LHCN-M2 (cell line): ENCODE results near the gene HMGA1. TPM values are rescaled to one million over a fixed set of nuclear protein-coding genes. Genes with fewer than 3 reads are reported as not detected.

ENCODE experiments used
- DNase-seq: peaks from one replicate; pipeline ENCODE4 v3.0.0-alpha.2; 2012; ENCODE audit warnings: low read depth
- polyA plus RNA-seq: library from polyadenylated mRNA; unstranded; fragments of >200 nt; gene quantifications from one replicate; pipeline ENCODE4 v1.2.1, GENCODE V29; 2012; ENCODE audit warnings: missing spikeins
- total RNA-seq: library from RNA; depleted of rRNA; stranded (reverse); fragments of >200 nt; gene quantifications from 2 replicates; pipeline ENCODE4 v1.2.3, GENCODE V29; 2014; rRNA removed

The HMGA1 gene, protein sequence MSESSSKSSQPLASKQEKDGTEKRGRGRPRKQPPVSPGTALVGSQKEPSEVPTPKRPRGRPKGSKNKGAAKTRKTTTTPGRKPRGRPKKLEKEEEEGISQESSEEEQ
- total RNA-seq: 420 and 508 TPM in 2 replicates
- 237 TPM for polyA plus RNA-seq

DNA sequence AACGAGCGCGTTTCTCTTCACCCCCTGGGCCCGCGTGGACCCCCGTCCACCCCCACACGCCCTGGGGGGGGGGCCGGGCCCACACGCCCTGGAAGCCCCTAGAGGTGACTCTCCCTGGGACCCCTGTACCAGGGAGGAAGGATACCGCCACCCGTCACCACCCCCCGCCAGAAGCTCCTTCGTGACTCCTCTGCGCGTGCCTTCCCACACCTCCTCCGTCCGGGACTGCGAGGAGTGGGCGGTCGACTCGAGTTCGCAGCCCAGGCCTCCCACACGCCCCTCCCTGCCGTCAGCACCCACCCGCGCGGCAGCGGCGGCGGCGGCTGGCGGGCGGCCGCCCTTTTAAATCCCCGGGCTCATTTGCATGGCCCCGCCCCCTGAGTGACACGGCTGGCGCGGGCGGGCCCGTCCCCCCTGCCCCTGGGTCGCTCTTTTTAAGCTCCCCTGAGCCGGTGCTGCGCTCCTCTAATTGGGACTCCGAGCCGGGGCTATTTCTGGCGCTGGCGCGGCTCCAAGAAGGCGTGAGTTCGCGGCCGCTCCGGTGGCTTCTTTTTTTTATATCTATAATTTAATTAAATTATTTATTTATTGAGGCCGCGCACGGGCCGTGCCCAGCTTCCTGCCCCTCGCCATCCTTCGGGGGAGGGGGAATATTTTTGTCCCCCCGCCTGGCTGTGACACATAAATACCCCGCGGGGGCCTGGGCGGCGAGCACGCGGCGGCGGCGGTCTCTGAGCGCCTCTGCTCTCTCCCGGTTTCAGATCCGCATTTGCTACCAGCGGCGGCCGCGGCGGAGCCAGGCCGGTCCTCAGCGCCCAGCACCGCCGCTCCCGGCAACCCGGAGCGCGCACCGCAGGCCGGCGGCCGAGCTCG is at the start of gene HMGA1:
TSS of gene HMGA1 (plus strand) at position 431 of the 873 bp plus-strand sequence. CDS start 3,908 bp downstream, outside the sequence.
- peak; percentile 88 for DNase-seq

DNA sequence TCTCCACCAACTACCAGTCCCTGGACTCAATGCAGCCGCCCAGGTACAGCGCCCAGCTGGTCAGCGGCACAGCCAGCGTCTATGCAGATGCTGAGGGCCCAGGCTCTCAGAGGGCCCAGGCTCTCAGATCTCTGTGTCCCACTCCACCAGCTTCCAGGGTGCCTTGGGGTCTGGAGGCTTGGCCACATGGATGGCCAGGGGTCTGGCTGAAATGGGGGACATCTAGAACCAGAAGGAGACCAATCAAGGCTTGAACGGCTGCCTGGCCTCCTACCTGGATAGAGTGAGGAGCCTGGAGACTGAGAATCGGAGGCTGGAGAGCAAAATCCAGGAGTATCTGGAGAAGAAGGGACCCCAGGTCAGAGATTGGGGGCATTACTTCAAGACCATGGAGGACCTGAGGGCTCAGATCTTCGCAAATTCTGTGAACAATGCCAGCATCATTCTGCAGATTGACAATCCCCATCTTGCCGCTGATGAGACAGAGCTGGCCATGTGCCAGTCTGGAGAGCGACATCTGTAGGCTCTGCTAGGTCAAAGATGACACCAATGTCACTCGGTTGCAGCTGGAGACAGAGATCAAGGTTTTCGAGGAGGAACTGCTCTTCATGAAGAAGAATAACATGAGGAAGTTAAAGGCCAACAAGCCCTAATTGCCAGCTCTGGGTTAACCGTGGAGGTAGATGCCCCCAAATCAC is 46.7 kb upstream of the HMGA1 start:
- DNase-seq: no peak

- DNase-seq: no peak
These were observed 46.1 kb upstream of the HMGA1 start for GRCh38 chr6:34190504-34191122.

DNA sequence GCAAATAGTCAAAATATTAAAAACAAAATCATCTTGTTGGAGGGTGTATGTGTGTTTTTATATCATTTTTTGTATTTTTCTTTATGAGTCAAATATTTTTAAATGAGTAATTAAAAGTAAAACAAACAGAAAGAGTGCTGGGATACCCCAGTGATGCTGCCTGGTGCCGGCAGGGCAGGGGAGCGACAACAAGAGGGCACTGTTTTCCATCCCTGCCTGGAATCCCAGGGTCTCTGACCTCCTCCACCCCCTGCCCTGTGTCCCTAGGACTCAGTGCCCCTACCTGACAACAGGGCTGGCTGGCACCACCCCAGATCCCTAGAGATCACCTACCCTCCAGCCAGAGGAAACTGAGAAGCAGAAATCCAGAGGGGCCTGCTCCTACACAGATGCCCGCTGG is 41.9 kb upstream of the HMGA1 start:
- no peak for DNase-seq

DNA sequence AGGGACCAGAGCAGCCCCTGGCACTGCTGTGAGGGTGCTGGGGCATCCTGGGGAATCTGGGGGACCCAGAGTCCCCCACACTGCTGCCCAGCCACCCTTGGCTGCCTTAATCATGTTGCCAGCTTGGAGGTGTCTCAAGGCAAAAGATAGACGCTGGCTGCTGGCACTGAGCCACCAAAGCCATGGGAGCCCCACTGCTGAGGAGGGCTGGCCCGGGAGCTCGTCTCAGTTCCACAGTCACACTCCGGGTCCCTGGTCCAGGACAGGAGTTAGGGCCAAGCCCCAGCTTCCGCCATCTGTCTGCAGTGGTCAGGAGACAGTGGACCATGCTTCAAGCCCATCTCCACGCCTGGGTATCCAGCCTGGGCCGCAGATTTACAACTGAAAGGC is 41.0 kb upstream of the HMGA1 start:
- DNase-seq: no peak

DNA sequence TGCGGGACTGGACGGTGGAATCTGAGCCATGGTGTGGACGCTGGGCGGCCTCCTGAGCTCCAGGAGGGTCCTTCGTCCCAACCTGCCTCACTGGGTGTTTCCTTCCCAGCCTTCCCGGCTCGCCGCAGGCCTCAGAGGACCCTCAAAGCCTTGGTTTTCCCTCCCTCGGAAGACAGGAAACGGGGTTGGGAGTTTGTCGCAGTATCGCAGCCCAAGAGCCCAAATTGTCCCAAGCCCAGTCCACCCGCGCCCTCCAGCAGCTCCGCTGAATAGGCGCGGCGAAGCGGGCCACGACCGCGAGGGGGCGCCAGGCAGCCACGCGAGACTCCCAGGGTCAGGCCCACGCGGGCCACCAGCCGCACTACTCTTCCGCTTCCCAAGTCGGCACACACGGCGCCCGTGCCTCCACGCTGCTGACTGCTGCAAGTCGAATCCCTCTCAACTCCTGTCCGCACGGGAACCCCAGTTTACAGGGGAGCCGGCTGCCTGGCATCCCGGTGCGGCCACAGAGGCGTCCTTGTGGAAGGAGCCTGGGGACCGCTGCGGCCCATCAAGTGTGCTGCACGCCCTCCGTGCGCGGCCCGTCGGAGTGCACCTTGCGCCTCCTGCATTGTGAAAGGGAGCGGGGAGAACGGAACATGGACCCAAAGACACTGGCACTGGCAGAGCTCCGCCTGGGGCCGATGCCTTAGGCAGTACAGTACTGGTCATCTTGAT is 40.4 kb upstream of the HMGA1 start:
- peak; percentile 68 for DNase-seq

- no peak for DNase-seq
These were observed 39.9 kb upstream of the HMGA1 start for GRCh38 chr6:34196833-34197195.

GRCh38 chr6:34200340-34200971 is 36.2 kb upstream of the HMGA1 start:
- DNase-seq: no peak

GRCh38 chr6:34201455-34202107 is 35.1 kb upstream of the HMGA1 start:
- DNase-seq: peak; percentile 54

DNA sequence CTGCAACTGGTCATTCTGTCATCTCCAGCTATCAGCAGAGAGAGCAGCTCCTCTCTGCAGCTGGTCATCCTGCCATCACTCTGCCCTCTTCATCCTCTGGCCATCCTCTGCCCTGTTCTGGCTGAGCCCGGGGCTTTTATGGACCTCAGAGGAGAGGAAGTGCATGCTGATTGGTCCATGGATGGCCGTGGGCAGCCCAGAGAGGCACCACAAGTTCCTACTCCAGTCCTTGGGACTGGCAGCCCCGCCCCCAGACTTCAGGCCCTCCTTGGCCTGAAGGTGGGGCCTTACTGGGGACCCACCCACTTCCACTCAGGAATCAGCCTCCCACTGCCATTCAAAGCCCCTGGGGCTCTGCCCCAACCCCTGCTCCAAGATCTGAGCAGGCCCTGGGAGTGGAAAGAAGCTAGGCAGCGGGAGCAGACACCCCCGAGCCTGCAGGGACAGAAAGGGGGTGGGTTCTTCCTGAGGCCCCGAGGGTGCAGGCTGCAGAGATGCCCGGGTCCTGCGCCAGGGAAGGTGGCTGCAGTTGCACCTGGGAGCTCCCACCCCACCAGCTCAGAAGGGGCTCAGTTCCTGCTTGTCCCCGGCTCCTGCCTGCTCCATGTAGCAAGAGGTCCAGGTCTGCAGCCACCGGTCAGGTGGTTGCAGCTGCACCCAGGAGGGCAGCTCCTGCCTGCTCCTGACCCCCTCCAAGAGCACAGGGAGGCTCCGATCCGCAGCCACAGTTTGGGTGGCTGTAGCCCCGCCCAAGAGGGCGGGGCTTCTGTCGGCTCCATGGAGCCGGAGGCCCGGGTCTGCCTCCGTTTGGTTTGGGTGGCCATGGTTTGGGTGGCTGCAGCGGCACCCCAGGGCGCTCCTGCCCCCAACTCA is 34.1 kb upstream of the HMGA1 start:
- DNase-seq: no peak

- DNase-seq: no peak
These were observed 32.0 kb upstream of the HMGA1 start for GRCh38 chr6:34204693-34205092.

DNA sequence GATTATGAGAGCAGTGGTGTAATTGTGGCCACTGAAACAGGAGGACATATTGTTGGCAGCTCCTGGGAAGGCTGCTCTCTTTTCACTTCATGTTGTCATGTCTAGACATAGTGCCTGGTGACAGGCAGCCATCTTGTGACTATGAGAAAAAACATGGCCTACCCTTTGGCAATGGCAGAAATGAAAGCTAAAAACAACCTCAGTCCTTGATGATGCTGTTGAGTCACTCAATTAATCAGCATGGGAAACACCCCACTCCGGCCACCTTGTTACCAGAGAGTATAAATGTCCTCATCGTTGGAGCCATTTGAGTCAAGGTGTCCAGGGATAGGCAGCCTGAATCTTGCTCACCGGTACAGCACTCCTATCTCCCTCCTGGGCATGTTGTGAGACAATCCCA is 31.2 kb upstream of the HMGA1 start:
- no peak for DNase-seq

- DNase-seq: no peak
These were observed 30.8 kb upstream of the HMGA1 start for GRCh38 chr6:34205916-34206315.

- DNase-seq: no peak
These were observed 29.9 kb upstream of the HMGA1 start for GRCh38 chr6:34206726-34207125.

- no peak for DNase-seq
These were observed 28.8 kb upstream of the HMGA1 start for GRCh38 chr6:34207695-34208443.

- DNase-seq: no peak
These were observed 22.9 kb upstream of the HMGA1 start for GRCh38 chr6:34213772-34214171.

DNA sequence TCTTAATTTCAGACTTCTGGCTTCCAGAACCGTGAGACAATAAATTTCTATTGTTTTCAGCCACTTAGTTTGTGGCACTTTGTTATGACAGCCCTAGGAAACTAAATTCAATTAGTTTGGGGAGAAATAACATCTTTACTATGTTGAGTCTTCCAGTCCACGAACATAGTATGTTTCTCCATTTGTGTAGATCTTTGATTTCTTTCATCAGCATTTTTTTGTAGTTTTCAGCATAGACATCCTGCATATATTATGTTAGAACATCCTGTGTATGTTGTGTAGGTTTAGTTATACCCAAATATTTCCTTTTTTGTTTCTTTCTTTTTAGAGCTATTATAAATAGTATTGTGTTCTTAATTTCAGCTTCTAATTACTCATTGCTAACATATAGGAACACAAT is 18.0 kb upstream of the HMGA1 start:
- DNase-seq: no peak

DNA sequence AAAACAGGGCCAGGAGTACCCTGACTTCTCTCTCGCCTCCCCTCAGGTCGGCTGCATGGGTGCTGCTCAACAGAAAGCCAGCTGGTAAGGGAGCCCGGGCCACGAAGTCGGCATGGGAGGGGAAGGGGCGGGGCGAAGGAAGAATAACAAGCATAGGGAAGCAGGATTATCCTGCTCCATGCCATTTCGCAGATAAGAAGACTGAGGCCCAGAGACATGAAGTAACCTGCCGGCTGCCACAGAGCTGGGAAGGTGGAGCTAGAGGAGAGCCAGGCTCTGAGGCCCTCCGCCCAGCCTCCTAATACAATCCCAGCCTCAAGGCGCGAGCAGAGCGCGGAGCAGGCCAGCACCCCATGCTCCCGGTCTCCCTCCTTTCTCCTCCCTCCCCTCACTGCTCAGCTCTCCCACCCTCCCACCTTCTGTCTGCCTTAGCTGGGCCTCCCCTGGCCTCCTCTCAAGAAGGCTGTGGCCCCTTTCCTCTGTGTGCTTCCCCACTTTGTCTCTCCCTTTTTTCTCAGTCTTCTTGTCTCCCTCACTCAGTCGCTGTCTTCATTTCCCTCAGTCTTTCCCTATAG is 13.2 kb upstream of the HMGA1 start:
- DNase-seq: no peak
